Endothelial cell of umbilical vein (primary cell): ENCODE results near the gene CAV1. TPM values are rescaled to one million over a fixed set of nuclear protein-coding genes. Genes with fewer than 3 reads are reported as not detected.

Experiments
- BruUV-seq: library from RNA; stranded (reverse); fragments of 400-500 nt; replicated peaks from 2 replicates; lab custom pipeline; 2021; lab: Mats Ljungman, UMichigan
- CTCF ChIA-PET: fragments of 300-600, 350-600 bp; sonication (Branson Sonifier 250); formaldehyde crosslinking; loops from one replicate; lab custom pipeline; 2021; ENCODE audit warnings: antibody characterized with exemption, inconsistent platforms; lab: Charles Lee
- POLR2A ChIA-PET: fragments of 300-600, 350-600 bp; sonication (Branson Sonifier 250); formaldehyde crosslinking; loops from one replicate; lab custom pipeline; 2021; ENCODE audit warnings: antibody characterized with exemption, inconsistent platforms; lab: Charles Lee
- DNase-seq: peaks from one replicate; pipeline ENCODE4 v3.0.0-alpha.2; 2011; ENCODE audit warnings: low read depth, low spot score
- FAIRE-seq: peaks from 2 replicates; lab custom pipeline; 2011; peaks lifted over from hg19 to GRCh38; lab: Jason Lieb, UNC
- H2AFZ ChIP-seq: 2 replicates; pipeline ENCODE4 v1.6.0; 2012; ENCODE audit warnings: low read depth, low read length, control low read depth, inconsistent platforms
- H3K27ac ChIP-seq: 2 replicates; pipeline ENCODE4 v1.5.1; 2011; ENCODE audit warnings: low read depth, mild to moderate bottlenecking, control low read depth, low read length, moderate library complexity; ENCODE audit not compliant: insufficient read depth
- H3K27me3 ChIP-seq, 2 experiments: 2 replicates each; pipeline versions ENCODE4 v1.6.0 to v1.6.1; 2011; ENCODE audit warnings: low read length in 2 of 2, mixed read lengths in 1 of 2; ENCODE audit not compliant: control insufficient read depth in 2 of 2, insufficient read depth in 2 of 2
- H3K36me3 ChIP-seq, 2 experiments: 2 replicates in 1 of 2; 3 replicates in 1 of 2; pipeline ENCODE4 v1.5.1; 2011; ENCODE audit warnings: low read length in 2 of 2, mild to moderate bottlenecking in 1 of 2, moderate library complexity in 1 of 2; ENCODE audit not compliant: control insufficient read depth in 2 of 2, insufficient read depth in 2 of 2; ENCODE audit errors: extremely low read depth in 1 of 2
- H3K4me1 ChIP-seq: 3 replicates; pipeline ENCODE4 v1.5.1; 2011; ENCODE audit warnings: mild to moderate bottlenecking, low read length; ENCODE audit not compliant: control insufficient read depth, insufficient read depth; ENCODE audit errors: extremely low read depth
- H3K4me2 ChIP-seq: 2 replicates; pipeline ENCODE4 v1.6.1; 2011; ENCODE audit warnings: low read length, control low read depth, mixed read lengths; ENCODE audit not compliant: insufficient read depth
- H3K4me3 ChIP-seq, 3 experiments: fragments of 200-600 bp in 1 of 3; sonication (generic), shearing (Covaris generic) in 1 of 3; replicated peaks in 1 of 3; 2 replicates each; pipeline ENCODE4 v1.5.1; 2011 to 2016; ENCODE audit warnings: control low read depth in 3 of 3, low read length in 3 of 3, mild to moderate bottlenecking in 2 of 3, inconsistent platforms in 1 of 3, low read depth in 1 of 3, moderate library complexity in 1 of 3; ENCODE audit not compliant: insufficient read depth in 1 of 3
- H3K79me2 ChIP-seq: 2 replicates; pipeline ENCODE4 v1.6.0; 2012; ENCODE audit warnings: low read length, inconsistent platforms; ENCODE audit not compliant: control insufficient read depth, insufficient read depth
- H3K9ac ChIP-seq: replicated peaks from 2 replicates; pipeline ENCODE3; 2011; ENCODE audit warnings: low read length, control low read depth; ENCODE audit not compliant: insufficient read depth; ENCODE audit errors: extremely low read depth
- H3K9me1 ChIP-seq: replicated peaks from 3 replicates; pipeline ENCODE4 v1.6.0; 2011; ENCODE audit warnings: mild to moderate bottlenecking, low read length; ENCODE audit not compliant: control insufficient read depth, insufficient read depth; ENCODE audit errors: extremely low read depth
- H3K9me3 ChIP-seq: replicated peaks from 2 replicates; pipeline ENCODE4 v1.5.1; 2012; ENCODE audit warnings: low read length, inconsistent platforms; ENCODE audit not compliant: control insufficient read depth, insufficient read depth
- H4K20me1 ChIP-seq: replicated peaks from 2 replicates; pipeline ENCODE3; 2011; ENCODE audit warnings: mild to moderate bottlenecking, low read length; ENCODE audit not compliant: control insufficient read depth, insufficient read depth; ENCODE audit errors: extremely low read depth
- EZH2 ChIP-seq: IDR thresholded peaks from 2 replicates; pipeline ENCODE4 v1.6.1; 2012; ENCODE audit warnings: borderline replicate concordance, low read depth, mild to moderate bottlenecking, moderate library complexity, low read length, inconsistent platforms; ENCODE audit not compliant: severe bottlenecking
- FOS ChIP-seq: IDR thresholded peaks from 2 replicates; pipeline ENCODE4 v1.6.1; 2011; ENCODE audit warnings: mild to moderate bottlenecking, low read length, moderate library complexity, borderline replicate concordance; ENCODE audit not compliant: insufficient read depth
- GATA2 ChIP-seq: IDR thresholded peaks from 2 replicates; pipeline ENCODE4 v1.7.0; 2011; ENCODE audit warnings: low read depth, mild to moderate bottlenecking, moderate library complexity, mixed read lengths, low read length; ENCODE audit not compliant: insufficient read length, insufficient read depth
- JUN ChIP-seq: IDR thresholded peaks from 2 replicates; pipeline ENCODE4 v1.6.1; 2011; ENCODE audit warnings: borderline replicate concordance, low read depth; ENCODE audit not compliant: insufficient read length, insufficient read depth
- MYC ChIP-seq: IDR thresholded peaks from one replicate; pipeline ENCODE4 v1.6.1; 2011; ENCODE audit warnings: mild to moderate bottlenecking, low read depth, low read length
- POLR2A ChIP-seq: IDR thresholded peaks from 2 replicates; pipeline ENCODE4 v1.6.1; 2012; ENCODE audit warnings: low read depth, mild to moderate bottlenecking, control low read depth, low read length
- POLR2AphosphoS5 ChIP-seq: IDR thresholded peaks from 2 replicates; pipeline ENCODE4 v1.6.1; 2012; ENCODE audit warnings: low read depth, mild to moderate bottlenecking, control low read depth, low read length, moderate library complexity; ENCODE audit not compliant: insufficient read depth
- dilution Hi-C: fragments of 300-500 bp; cut with MboI; formaldehyde crosslinking; loops from one replicate; pipeline ENCODE4 v1.15.0; 2019; ENCODE audit warnings: low sequenced_read_pairs; ENCODE audit not compliant: extremely low pct_ligation_motif_present
- intact Hi-C: fragments of 100-400 bp; cut with micrococcal nuclease; formaldehyde crosslinking; loops from one replicate; pipeline ENCODE4 v1.10.0; 2022
- polyA plus RNA-seq, 4 experiments: library from polyadenylated mRNA; depleted of rRNA in 3 of 4; stranded (reverse) in 3 of 4; unstranded in 1 of 4; fragments of >200 nt; gene quantifications; 2 replicates each; pipeline versions ENCODE4 v1.2.1 to v1.2.3, GENCODE V29; 2011 to 2012; ENCODE audit warnings: missing spikeins in 1 of 4
- total RNA-seq: library from RNA; stranded (reverse); gene quantifications from 2 replicates; pipeline ENCODE4 v1.2.3, GENCODE V29; 2021
- TF ChIP-seq, protein P1 (sequence below): IDR thresholded peaks from 2 replicates; pipeline ENCODE4 v1.6.1; 2011; ENCODE audit not compliant: insufficient read depth, insufficient read length
- TF ChIP-seq, protein P2 (sequence below), 2 donors: IDR thresholded peaks; 1 replicate in 1 of 2; 2 replicates in 1 of 2; pipeline ENCODE4 v1.5.1; 2011; ENCODE audit warnings: low read length in 2 of 2, mild to moderate bottlenecking in 2 of 2, moderate library complexity in 2 of 2, control low read depth in 1 of 2, inconsistent platforms in 1 of 2, low read depth in 1 of 2; ENCODE audit not compliant: insufficient read depth in 1 of 2; ENCODE audit errors: extremely low read depth in 1 of 2

The CAV1 gene
- total and polyA plus RNA-seq, 2 donors (not counting 3 experiments of a cell fraction or from before 2014, with no cell fraction given): 1,483 to 3,129 TPM

DNA sequence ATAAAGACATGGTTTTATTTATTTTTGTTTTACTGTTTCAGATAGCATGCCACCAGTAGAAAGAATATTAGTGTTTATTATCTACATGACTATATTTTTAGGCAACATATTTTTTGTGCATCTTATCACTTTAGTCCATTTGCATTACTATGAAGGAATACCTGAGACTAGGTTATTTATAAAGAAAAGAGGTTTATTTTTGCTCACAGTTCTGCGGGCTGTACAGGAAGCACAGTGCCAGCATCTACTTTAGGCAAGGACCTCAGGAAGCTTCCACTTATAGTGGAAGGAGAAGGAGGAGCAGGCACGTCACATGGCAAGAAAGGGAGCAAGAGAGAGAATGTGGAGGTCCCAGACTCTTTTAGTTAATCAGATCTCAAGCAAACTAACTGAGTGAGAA lies 19.6 kb upstream of the CAV1 start:
- Histone ChIP-seq H3K9me1 (no peaks in the 10 kb centered on the region), H3K27ac (no peak overlapping the region), H3K9me3 (no peaks in the 10 kb centered on the region), H3K27me3 (no peaks in the 10 kb centered on the region), H3K4me1 (peaks cover 61% of the 10 kb centered on the region), H3K36me3 (peaks cover 0 to 18% of the 10 kb centered on the region in 2 experiments), H2AFZ (no peak overlapping the region), H3K4me3 (no peak overlapping the region), H4K20me1 (no peaks in the 10 kb centered on the region), H3K4me2 (no peak overlapping the region), H3K79me2 (peaks cover 54% of the 10 kb centered on the region), H3K9ac (no peak overlapping the region)
- CTCF ChIA-PET: interaction anchor here (1.0 to 1.3 kb wide), 2 partner anchors 20 to 151 kb away, joined by 3 read pairs; no protein-coding TSS in a partner anchor
- dilution Hi-C loops (loop anchor here (25.0 kb wide), 2 partner anchors 168 to 243 kb away; no protein-coding TSS in a partner anchor), intact Hi-C loops (no loop called here)
- DNase-seq (no peak), FAIRE-seq (no peak)
- POLR2A ChIA-PET: no interaction called here
- TF ChIP-seq GATA2 (no peak), FOS (no peak), POLR2AphosphoS5 (no peak), POLR2A (no peak), MYC (no peak), JUN (no peak), EZH2 (no peak)
- TF ChIP-seq, protein P1, sequence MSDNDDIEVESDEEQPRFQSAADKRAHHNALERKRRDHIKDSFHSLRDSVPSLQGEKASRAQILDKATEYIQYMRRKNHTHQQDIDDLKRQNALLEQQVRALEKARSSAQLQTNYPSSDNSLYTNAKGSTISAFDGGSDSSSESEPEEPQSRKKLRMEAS: no peak
- TF ChIP-seq, protein P2, sequence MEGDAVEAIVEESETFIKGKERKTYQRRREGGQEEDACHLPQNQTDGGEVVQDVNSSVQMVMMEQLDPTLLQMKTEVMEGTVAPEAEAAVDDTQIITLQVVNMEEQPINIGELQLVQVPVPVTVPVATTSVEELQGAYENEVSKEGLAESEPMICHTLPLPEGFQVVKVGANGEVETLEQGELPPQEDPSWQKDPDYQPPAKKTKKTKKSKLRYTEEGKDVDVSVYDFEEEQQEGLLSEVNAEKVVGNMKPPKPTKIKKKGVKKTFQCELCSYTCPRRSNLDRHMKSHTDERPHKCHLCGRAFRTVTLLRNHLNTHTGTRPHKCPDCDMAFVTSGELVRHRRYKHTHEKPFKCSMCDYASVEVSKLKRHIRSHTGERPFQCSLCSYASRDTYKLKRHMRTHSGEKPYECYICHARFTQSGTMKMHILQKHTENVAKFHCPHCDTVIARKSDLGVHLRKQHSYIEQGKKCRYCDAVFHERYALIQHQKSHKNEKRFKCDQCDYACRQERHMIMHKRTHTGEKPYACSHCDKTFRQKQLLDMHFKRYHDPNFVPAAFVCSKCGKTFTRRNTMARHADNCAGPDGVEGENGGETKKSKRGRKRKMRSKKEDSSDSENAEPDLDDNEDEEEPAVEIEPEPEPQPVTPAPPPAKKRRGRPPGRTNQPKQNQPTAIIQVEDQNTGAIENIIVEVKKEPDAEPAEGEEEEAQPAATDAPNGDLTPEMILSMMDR (IDR thresholded peaks at IDR 0.05; ENCODE audit: extremely low read depth in 1 of 2, insufficient read depth in 1 of 2, low read depth in 1 of 2, low read length in 2 of 2): no peak
- no TSS peak for BruUV-seq
